Measurements from ENCODE around the gene CACNA1C.

Gene CACNA1C

DNA sequence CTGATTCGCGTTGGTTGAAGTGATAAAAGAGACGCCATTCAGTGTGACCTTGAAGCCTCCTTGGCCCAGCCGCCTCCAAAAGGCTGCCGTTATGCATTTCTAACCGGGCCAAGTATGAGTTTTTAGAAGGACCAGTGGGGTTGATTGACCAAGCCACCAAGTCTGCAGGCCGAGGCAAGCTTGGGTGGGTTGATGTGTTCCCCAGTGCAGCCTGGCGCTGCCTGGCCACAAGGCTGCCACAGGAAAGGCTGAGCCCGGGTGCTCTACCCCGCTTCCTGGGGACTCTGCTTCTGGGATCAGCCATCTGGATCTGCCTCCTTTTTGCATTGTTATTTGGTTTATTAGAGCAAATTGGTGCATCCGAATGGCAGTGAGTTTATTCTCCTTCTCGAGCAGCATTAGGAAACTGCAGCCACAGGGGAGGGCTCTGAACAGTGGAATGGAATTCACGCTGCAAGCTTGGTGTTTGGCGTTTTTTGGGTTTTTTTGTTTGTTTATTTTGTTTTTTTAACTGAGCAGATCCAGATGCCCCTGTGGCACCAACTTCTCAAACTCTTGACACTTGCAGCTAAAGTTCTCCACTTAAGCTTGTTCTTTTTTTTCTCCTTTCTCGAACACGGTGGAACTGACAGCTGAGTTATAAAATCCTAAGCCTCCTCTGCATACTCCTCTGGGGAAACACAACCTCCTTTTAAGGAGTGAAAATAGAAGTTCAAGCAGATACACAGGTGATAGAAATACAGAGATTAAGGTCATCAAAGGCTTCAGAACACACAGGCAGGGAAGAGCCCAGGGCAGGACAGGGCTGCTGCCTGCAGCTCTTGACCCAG is 596.6 kb downstream of the CACNA1C start:
- DNase-seq (ENCODE audit: low read depth), result no peak

DNA sequence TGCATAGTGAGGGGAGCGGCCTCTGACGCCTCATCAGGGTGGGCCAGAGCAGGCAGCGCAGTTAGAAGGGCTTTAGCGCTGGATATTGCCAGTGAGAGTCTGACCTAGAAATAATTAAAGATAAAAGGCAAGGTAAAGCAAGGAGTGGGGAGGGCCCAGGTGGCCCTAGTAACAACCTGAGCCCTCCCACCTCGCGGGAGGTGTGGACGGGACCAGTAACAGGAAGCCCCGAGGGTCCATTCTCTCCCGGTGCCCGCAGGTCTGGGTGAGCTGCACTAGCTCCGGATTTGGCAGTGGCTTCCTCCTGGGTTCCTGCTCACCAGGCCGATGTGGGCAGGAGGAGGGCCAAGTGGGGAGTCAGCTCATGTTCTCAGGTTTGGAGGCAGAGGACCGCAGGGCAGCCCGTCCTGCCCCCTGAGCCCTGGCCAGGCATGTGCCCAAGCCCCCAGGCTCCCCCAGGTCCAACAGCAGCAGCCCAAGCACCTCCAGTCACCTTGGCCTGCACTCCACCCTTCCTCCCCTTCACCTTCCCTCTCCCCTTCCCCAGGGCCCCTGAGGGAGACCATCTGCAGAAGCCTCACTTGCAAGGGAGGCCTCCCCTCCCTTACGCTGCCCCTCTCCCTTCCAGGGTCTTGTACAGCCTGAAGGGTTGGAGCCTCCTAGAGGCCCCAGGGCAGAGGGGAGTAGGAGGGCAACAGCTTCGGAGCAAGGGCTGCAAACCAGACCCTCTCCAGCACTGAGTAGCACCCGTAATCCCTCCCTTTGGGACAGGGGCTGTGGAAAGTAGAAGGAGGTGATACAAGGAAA is 597.7 kb downstream of the CACNA1C start:
- DNase-seq (ENCODE audit: low read depth), result no peak

DNA sequence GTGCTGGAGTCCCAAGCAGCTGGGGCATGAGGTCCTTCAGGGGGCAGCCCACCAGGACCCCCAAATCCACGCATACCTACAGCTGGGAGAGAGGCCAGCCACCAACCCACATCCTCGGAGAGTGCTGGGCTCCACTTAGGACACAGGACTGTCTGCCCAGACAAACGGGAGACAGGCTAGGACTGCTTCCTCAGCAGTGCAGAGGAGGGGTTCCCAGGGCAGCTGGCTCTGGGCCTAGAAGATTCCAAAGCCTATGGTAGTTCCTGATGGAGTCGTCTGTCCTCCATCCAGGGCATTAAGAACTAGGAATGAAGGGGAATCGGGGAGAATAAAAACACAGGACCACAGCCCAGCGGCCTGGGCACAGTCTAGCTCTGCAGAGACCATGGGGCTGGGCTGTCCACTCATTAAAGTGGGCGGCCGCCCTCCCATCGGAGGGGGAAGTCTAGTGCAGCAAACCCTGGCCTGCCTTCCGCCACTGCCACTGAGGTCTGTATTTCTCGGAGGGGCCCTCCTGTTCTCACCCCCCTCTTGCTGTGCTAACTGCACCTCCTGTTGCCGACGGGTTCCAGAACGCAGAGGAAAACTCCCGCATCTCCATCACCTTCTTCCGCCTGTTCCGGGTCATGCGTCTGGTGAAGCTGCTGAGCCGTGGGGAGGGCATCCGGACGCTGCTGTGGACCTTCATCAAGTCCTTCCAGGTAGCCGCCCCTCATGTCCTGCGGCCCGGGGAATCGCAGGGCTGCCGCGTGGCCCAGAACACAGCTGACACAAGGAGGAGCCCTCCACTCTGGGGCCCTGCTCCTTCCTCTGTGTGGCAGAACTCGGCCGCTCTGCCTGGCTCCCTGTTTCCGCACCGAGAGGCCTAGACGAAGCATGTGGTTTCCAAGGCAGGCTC is 598.5 kb downstream of the CACNA1C start:
- DNase-seq (ENCODE audit: low read depth), result no peak

DNA sequence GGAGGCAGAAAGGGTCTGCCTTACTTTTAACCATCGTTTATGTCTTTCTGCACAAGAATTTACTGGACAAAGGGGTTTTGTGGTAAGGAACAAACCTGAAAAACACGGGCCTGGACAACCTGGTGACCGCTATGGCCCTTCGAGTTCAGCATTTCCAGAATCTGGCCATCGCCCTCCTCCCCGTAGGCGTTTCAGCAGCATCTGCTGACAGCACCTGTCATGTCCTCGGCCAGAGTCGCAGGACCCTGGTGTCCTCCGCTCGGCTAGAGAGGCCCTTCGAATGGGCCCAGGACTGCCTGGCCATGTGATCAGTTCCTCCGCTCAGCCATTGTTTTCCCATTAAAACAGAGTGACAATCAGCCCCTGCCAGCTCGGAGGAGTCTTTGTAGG is 599.2 kb downstream of the CACNA1C start:
- DNase-seq (ENCODE audit: low read depth), result no peak

DNA sequence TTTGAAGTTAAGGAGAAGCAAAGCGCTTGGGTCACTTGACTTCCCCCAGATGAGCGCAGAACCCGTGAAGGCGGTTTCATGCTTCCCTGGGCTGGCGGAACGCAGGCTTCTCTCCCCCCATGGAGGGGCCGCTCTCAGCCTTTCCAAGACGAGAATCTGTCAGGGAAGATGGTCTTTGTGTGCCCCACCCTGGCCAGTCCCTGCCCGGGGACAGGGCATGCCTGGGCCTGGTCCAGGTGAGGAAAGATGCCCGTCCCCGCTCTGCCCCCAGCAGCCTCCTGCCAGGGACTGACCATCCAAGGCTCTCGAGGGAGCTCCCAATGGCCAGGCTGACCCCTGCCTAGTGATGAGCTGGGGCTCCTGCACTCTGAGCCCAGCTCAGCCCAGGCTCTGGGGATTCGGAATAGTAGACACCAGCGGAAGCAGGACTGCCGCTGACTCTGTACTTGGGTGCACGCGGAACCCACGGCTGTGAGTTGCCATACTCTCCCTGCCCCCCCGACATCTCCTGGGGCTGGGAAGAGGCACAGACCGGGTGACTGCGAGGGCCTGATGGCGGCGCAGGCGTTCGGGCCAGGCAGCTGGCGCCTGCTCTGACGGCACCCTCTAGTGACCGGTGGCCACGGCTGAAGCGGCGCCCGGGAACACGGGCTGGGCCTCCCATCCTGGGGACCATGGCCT is 599.8 kb downstream of the CACNA1C start:
- no peak for DNase-seq (ENCODE audit: low read depth)

DNA sequence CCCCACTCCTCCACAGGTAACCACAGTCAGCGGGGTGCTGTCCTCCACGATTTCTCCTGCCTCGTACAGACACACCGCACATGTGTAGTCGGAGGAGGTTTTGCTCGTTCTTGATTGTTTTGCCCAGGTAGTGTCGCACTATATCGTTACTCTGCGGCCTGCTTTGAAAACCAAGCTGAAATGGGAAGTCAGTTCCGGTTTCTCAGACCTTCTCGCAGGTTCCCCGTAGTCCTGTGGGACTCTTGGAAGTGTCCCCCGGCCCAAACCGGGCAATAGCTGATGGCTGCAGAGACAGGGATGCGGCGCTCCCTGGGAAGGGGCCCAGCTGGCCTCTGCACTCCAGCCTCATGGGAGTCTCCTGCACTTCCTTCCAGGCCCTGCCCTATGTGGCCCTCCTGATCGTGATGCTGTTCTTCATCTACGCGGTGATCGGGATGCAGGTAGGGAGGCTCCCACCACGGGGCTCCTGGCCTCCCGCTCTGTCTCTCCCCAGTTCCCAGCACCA is 600.7 kb downstream of the CACNA1C start:
- no peak for DNase-seq (ENCODE audit: low read depth)

DNA sequence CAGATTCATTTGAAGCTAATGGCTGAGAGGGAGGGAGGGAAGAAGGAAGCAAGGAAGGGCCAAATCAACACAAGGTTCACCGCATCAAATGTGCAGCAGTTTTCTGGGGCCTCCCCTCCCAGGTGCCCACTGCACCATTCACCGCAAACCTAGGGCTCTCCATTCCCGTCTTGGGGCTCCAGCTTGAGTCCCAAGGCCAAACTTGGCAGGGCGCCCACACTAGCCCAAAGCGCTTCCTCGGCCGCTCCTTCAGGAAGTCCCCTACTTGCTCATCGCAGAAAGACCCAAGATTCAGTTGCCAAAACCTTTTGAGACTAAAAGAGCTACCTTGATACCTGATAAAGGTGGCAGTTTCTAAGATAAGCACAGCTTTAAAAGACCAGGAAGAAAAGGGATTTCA is 601.5 kb downstream of the CACNA1C start:
- no peak for DNase-seq (ENCODE audit: low read depth)

DNA sequence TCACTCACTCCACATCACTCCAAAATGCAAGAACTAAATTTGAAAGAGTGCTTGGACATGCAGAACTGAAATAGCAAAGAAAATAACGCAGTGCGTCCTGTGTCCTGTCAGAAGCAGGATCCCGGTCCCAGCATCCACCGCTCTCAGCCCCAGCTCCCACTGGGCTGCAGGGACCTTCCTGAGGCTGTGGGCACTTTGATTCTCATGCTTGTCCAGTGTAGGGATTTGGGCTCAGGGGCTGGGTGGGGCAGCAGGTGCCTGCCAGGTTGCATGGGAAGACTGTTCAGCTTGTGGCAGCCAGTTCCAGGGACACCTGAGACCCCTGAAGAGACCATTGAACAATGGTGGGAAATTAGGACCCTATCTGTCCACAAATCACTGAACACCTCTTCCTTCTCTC is 602.0 kb downstream of the CACNA1C start:
- DNase-seq (ENCODE audit: low read depth), result no peak

DNA sequence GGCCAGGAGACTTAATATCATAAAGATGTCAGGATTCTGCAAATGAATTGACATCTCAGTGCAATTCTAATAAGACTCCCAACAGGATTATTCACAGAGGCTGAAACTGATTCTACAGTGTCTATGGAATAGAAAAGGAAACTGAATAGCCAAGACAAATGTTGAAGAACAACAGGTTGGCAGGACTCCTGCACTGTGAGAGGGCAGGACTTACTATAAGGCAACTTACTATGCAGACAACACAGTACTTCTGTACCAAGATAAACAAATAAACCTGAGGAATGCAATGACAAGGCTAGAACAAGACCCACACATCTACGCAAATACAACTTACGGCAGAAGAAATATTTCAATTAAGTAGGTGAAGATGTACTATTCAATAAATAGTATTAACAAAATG is 609.7 kb downstream of the CACNA1C start:
- DNase-seq (ENCODE audit: low read depth), result no peak

DNA sequence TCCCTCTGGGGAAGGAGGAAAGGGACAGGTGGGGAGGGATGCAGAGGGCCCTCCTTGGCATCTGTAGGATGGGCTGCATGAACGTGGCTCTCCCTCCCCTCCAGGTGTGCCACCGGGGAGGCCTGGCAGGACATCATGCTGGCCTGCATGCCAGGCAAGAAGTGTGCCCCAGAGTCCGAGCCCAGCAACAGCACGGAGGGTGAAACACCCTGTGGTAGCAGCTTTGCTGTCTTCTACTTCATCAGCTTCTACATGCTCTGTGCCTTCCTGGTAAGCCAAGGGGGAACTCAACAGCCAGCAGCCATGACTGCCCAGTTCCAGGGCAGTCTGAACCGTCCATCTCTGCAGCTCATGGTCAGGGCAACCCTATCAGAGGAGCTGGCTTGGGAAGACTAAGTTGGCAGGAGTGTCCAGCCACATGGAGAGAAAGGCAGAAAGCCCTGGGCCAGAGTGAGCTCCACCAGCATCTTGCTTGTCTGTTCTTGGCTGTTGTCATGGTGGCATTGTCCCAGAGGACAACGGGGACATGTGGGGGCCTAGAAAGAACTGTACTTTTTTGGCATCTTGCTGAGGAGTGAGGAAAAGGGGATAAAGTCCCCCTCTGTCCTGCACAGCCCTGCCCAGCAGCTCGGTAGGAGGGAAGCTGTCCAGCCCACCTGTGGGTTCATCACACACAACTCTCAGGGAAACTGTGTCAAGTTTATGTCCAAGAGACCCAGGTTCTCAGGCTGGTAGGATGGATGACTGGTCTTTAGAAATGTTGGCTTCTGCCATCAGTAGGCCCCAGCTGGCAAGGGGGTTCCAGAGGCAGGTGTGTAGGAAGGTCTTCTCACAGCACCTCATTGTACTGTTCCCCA is 612.2 kb downstream of the CACNA1C start:
- no peak for DNase-seq (ENCODE audit: low read depth)

DNA sequence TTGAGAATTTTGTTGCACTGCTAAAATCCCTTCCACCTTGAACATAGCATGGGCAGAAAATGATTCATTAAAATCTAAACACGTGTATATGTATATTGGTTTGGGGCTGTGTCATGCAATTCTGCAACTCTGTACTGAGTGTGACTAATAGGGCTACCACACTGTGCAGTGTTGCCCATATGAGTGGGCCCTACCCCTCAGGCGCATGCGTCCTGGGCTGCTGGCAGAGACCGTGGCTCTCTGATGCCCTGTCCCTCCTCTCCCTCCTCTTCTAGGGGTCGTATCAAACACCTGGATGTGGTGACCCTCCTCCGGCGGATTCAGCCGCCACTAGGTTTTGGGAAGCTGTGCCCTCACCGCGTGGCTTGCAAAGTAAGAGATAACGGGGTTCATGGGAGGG is 613.6 kb downstream of the CACNA1C start:
- no peak for DNase-seq (ENCODE audit: low read depth)

DNA sequence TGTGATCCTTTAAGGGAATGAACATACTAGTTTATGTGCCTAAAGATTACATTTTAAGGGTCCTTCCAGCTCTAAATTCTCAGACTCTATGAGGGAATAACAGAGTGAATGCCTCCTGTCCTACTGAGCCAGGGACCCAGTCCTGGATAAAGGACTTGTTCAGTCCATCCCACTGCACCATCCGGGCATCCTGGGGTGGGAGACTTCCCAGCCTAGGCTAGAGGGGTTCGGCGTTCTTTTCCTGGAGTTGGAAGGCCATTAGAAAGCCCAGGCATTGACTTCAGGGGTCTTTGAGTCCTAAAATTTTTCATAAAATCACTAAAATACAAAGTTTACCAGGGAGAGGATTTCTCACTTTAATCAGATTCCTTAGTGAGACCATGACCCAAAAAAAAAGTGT is 614.1 kb downstream of the CACNA1C start:
- no peak for DNase-seq (ENCODE audit: low read depth)

DNA sequence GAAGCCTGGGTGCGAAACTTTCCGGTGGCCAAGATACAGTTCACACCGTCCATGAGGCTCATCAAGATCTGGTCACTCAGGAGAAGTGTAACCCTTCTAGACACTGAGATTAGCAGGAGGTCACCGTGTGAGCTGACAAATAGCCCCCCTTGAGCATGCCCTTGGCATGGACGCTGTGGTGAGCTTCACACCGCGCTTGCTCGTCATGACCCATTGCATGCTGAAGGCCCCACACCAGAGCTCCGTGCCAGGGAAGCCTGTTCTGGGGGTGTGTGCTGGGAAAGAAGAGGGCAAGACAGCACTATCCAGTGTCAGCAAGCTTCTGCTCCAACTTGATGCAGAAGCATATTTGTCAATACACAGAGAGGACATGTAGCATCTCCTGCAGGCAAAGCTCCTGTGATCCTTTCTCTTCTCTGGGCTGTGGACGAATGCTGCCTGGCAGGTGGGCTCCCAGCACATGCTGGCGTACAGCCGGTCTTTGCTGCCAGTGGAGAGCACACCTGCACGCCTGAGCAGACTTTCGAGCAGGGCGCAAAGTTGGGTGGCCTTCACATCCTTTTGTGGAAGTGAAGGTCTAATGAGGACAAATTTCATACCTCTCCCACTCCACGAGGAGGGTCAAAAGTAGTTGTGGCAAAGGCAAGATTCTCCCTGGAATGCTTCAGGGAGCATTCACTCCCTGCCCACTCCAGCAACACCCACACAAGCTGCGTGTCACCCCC is 615.1 kb downstream of the CACNA1C start:
- DNase-seq (ENCODE audit: low read depth), result no peak

DNA sequence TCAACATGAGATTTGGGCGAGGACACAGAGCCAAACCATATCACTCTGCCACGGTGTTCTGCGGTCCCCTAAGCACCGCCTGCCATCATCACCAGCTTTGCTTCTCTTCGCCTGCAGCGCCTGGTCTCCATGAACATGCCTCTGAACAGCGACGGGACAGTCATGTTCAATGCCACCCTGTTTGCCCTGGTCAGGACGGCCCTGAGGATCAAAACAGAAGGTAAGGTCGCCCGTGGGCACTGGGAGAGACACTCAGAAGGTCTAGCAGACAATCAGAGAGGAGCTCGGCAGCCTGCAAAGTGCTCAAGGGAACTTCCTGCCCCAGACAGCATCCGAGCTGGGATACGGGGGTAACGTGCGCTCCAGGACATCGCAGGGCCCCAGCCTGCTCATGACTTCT is 616.0 kb downstream of the CACNA1C start:
- DNase-seq (ENCODE audit: low read depth), result no peak

DNA sequence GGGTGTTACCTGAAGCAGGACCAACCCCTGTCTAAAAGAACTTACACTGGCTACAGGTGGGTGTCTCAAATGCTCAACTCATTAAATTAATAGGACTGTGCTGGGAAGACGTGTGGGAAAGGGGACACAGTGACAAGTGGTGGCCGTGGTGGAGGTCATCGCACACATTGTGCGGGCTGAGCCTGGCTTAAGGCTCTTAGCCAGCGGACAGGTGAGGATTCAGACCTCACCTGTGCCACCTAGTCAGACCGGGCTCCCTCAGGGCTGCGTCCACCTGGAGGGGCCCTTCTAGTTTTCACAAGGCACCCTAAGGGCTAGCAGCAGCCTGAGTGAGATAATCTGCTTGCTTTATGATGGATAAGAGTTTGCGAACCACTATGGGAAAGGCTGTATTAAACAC is 616.8 kb downstream of the CACNA1C start:
- no peak for DNase-seq (ENCODE audit: low read depth)

DNA sequence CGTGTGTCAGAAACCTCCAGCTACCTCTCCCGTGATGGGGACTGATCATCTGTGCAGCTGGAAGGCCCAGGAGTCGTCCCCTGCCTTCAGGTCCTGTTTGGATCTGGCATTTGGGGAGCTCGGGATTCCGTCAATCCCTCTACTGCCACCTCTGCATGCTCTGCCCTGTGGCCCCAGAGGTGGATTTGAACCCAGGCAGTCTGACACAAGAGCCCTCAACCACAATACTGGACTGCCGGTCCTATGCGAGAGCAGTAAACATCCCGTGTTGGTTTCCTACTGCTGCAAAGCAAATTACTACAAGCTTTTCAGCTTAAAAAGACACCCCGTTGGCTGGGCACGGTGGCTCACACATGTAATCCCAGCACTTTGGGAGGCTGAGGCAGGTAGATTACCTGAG is 620.1 kb downstream of the CACNA1C start:
- DNase-seq (ENCODE audit: low read depth), result no peak

DNA sequence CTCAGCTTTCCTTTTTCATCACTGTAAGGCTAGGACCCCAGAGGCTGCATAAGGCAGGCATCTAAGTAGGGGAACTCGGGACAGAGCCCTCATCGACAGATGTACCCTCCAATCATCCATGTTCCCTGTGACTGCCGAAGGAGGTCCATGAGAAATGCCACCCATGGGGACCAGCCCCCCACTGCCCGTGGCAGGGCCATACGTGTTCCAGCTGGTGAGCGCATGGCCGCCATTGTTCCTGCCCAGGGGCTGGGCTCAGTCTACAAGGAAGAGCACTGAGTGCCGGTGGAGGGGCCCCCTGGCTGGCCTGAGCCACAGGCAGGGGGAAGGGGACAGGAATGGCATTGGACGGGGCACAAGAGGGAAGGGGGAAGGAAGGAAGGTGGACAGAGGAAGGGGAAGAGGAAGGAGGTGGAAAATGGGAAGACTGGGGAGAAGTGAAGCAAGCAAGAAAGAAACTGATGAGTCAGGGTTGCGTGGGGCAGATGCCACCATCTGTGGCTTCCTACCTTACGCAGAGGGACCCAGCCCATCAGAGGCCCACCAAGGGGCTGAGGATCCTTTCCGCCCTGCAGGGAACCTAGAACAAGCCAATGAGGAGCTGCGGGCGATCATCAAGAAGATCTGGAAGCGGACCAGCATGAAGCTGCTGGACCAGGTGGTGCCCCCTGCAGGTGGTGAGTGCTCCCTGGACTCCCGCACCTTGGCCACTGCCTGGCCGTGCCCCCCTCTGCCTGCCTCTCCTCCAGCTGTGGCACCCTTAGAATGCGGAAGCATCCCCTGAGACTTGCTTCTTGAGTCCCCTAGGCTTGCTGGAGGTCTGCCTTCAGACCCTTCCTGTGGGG is 621.4 kb downstream of the CACNA1C start:
- DNase-seq (ENCODE audit: low read depth), result no peak

DNA sequence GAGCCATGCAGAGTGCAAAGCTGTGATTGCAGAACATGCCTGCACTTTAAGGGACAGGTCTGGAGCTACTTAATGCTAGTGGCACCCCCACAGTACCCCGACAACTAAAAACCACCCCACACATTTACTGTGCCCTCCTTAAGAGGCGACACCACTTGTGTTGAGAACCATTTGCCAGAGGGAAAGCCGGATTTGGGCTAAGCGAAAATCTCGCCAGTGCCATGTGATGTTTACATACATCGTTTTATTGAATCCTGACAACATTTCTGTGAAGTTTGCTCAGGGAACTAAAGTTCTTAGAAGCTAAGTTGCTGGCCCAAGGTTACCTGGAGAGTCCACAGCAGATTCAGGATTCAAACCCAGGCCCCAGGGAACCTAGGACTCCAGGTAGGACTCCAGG is 623.0 kb downstream of the CACNA1C start:
- DNase-seq (ENCODE audit: low read depth), result no peak

Measured in HS-27A (cell line).